Measurements from ENCODE around the gene SENP3. TPM values are rescaled to one million over a fixed set of nuclear protein-coding genes. Genes with fewer than 3 reads are reported as not detected.

Gene SENP3
- polyA plus RNA-seq, 3 donors, result 61.2 to 77.8 (median 73.5) TPM

DNA sequence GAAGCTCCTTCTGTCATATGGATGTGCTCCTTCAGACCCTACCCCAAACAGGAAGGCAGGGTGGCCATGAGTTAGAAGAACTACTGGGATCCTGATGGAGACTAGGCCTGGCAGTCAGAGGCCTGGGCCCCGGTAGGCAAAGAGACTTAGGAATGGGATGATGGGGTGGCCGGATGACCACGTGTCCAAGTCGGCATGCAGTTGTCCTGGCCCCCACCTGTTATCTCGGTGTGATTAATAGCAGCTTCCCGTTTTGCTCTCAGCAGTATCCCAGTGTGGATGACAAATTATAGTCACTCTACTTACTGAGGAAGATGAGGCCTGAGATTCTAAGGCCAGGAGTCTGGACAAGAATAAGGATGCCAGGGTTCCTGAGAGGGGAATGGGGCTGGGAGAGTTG, 11.4 kb upstream of the SENP3 start:
- DNase-seq, result no peak

DNA sequence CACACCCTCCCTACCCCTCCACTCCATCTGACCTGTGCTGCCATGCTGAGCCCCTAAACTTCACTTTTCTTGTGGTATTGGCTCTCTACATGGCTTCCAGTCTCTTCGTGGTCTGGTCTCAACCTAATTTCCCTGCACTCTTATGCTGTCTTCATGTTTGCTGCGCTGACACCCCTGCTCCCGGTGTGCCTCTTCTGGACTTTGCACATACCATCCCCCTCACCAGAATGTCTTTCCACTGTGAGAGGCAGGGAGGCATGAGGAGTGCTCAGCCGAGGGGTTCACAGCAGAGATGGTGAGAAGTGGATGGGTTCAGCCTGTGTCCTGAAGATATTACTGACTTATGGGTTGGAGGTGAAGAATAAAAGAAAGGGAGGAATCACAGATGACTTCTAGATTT, 10.3 kb upstream of the SENP3 start:
- DNase-seq, result no peak

DNA sequence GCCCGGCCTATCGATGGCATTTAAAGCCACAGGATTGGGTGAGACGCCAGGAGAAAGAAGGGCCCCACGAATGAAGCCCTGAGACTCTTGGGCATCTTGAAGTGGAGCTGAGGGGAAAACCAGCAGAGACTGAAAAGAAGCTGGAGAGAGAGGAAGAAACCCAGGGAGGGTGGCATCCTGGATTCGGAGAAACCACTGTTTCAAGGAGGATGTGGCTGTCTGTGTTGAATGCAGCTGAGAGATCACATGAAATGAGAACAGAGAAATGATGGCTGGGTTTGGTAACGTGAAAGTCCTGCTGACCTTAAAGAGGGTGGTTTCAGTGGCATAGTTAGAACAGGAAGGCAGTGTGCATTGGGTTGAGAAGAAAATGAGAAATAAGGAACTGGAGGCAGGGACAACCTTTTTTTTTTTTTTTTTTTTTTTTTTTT, 9.1 kb upstream of the SENP3 start:
- DNase-seq, result no peak

DNA sequence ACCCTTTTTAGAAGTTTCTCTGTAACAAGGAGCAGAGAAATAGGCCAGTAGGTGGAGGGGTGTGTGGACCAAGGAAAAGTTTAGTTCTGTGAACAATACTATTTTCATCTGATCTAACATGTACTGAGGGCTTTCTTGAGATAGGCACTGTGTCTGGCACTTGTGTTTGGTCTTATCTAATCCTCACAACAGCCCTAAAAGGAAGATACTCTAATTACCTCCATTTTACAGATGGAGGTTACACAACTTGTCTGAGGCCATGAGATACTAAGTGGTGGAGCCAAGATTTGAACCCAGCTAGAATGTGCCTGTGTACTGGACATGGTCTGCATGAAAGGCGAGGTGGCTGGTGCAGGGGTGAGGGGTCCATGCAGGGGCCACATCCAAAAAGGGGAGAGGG, 8.4 kb upstream of the SENP3 start:
- DNase-seq, result no peak

DNA sequence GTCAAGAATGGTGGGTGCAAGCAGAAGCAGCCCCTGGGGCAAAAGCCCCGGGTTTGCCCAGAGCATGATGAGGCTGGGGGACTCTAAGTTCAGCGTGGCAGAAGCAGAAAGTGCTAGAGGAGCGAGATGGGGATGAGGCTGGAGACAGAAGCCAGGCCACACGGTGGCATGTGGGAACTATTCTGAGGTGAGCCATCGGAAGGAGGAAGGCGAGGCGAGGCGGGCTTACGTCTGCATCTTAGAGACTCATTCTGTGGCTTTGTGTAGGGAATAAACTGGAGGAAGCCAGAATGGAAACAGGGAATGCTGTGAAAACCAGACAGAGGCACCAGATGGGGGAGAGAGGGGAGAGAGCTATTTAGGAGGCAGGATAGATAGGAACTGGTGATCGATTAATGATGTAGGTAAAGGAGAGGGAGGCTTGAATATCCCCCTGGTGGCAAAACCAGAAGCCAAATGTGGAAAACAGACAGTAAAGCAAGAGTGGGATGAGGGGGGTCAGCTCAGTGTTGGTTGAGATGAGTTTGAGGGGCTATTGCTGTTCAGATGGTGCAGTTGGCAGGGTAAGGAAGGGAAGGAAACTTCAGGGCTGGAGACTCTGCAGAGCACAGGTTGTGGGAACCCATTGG, 6.3 kb upstream of the SENP3 start:
- DNase-seq, result no peak

DNA sequence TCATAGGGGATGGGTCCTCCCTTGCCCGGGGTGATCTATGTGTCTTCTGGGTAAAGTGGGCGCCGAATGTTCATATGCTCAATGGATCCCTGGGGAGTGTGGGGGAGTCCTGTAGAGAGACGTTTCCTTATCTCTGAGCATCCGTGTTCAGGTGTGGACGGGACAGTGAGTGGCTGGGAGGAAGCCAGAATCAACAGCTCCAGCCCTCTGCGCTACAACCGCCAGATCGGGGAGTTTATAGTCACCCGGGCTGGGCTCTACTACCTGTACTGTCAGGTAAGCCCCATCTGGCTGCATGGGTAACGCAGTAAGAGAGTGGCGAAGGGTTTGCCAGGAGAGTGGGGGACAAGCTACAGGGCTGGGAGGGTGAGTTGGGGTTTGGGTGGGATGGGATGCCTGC, 5.1 kb upstream of the SENP3 start:
- no peak for DNase-seq

DNA sequence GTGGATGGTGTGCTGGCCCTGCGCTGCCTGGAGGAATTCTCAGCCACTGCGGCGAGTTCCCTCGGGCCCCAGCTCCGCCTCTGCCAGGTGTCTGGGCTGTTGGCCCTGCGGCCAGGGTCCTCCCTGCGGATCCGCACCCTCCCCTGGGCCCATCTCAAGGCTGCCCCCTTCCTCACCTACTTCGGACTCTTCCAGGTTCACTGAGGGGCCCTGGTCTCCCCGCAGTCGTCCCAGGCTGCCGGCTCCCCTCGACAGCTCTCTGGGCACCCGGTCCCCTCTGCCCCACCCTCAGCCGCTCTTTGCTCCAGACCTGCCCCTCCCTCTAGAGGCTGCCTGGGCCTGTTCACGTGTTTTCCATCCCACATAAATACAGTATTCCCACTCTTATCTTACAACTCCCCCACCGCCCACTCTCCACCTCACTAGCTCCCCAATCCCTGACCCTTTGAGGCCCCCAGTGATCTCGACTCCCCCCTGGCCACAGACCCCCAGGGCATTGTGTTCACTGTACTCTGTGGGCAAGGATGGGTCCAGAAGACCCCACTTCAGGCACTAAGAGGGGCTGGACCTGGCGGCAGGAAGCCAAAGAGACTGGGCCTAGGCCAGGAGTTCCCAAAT, 4.5 kb upstream of the SENP3 start:
- no peak for DNase-seq

DNA sequence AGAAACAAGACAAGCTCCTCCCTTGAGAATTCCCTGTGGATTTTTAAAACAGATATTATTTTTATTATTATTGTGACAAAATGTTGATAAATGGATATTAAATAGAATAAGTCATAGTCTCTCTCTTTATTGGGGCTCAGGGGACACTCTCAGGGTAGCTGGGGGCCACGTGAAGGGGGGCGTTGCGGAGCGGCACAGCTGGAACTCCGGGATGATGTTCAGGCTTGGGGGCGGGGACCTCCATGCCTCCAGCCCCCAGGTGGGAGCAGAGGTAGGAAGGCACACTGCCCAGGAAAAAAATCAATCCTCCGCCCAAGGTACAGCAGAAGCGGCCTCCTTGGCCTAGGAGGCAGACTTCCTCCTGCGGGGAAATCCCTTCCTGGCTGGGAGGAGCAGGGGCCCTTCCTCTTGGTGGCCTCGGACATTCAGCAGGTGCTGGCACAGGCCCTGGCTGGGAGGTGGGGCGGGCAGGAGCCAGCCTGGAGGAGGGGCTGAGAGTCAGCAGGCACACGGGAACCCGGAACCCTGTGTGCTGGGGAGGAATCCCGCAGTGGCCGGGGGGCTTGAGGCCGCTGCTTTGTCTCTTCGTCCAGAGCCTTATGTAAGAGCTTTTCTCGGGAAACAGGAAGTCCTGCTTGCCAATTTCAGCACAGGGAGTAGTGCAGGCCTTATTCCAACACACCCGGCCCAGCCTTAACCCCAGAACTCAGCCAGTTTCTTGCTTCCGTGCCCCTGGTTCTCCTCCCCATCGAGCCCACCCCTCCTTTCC, 3.8 kb upstream of the SENP3 start:
- DNase-seq, result peak; percentile 76

DNA sequence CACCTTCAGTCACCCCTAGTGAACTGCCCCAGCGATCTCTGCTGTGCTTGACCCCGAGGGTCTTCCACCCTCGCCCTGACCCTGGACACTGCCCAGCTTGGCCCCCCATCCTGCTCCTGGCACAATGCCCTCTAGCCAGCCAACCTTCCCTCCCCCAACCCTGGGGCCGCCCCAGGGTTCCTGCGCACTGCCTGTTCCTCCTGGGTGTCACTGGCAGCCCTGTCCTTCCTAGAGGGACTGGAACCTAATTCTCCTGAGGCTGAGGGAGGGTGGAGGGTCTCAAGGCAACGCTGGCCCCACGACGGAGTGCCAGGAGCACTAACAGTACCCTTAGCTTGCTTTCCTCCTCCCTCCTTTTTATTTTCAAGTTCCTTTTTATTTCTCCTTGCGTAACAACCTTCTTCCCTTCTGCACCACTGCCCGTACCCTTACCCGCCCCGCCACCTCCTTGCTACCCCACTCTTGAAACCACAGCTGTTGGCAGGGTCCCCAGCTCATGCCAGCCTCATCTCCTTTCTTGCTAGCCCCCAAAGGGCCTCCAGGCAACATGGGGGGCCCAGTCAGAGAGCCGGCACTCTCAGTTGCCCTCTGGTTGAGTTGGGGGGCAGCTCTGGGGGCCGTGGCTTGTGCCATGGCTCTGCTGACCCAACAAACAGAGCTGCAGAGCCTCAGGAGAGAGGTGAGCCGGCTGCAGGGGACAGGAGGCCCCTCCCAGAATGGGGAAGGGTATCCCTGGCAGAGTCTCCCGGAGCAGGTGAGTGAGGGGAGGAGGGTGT, 3.0 kb upstream of the SENP3 start, which contains the start of gene TNFSF13:
TNFSF13 (plus strand) TSS at position 207 of the 776 bp plus-strand sequence; CDS start at position 497, 290 bp downstream.
- no peak for DNase-seq

DNA sequence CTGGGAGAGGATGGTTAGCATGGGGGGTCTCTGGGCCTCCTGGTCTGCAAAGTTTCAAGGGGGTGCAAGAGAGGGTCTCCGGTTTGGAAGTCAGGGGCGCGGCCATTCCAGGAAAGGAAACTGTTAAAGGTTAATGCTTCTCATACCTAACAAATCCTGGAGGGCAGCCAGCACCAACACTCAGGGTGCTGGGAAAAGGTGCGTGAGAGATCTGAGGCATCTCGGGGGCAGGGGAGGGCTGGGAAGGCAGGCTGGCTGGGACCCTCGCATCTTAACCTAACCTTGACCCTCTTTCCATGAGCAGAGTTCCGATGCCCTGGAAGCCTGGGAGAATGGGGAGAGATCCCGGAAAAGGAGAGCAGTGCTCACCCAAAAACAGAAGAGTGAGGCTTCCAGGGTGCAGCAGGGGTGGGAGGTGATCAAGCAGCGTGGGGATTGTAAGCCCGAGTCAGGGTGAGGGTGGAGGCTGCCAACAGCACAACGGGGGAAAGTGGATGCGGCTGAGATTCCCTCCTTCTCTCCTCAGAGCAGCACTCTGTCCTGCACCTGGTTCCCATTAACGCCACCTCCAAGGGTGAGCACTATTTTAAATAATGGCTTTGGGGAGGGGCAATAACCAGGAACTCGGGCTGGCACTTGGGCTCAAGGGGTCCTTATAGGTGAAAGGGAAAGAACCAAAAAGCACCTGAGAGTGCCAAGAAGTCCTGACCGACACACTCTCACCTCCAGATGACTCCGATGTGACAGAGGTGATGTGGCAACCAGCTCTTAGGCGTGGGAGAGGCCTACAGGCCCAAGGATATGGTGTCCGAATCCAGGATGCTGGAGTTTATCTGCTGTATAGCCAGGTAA, 2.2 kb upstream of the SENP3 start:
- DNase-seq, result no peak

DNA sequence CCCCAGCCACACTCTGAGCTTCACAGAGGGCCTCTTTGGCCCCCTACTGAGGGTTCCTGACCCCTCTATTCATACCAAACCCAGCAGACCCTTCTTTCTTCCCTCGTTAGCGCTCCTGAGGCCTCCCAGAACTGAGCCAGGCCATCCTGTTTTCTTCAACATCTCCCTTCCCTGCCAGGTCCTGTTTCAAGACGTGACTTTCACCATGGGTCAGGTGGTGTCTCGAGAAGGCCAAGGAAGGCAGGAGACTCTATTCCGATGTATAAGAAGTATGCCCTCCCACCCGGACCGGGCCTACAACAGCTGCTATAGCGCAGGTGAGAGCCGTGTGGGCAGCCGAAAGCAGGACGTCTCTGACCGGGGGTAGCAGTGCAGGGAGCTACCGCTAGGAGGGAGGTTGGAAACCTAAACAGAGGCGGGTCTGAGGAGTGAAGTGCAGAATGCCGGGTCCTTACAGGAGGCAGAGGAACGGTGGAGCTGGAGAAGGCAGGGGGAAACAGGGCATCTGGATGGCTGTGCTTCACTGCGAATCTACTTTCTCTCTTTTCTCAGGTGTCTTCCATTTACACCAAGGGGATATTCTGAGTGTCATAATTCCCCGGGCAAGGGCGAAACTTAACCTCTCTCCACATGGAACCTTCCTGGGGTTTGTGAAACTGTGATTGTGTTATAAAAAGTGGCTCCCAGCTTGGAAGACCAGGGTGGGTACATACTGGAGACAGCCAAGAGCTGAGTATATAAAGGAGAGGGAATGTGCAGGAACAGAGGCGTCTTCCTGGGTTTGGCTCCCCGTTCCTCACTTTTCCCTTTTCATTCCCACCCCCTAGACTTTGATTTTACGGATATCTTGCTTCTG, 1.3 kb upstream of the SENP3 start:
- DNase-seq, result peak; percentile 74

DNA sequence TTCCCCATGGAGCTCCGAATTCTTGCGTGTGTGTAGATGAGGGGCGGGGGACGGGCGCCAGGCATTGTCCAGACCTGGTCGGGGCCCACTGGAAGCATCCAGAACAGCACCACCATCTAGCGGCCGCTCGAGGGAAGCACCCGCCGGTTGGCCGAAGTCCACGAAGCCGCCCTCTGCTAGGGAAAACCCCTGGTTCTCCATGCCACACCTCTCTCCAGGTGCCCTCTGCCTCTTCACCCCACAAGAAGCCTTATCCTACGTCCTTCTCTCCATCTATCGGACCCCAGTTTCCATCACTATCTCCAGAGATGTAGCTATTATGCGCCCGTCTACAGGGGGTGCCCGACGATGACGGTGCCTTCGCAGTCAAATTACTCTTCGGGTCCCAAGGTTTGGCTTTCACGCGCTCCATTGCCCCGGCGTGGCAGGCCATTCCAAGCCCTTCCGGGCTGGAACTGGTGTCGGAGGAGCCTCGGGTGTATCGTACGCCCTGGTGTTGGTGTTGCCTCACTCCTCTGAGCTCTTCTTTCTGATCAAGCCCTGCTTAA, 617 bp upstream of the SENP3 start:
- peak; percentile 87 for DNase-seq

DNA sequence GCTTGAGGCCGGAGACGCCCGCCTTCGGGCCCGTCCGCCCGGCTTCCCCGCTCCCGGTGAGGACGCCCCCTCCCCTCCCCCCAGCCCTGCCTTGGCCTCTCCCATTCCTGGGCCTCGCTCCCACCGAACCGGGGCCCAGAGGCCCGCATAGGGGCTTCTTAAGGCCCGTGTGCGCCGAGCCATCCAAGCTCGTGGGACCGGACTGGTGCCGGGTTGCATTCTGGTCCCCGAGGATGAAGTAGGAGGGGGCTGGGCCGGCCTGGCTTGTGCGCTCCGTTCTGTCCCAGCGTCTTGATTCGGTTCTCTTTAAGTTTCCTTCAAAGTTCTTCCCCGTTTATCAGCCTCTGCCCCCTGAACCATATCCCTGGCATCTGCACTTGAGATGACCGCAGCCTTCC, 488 bp downstream of the SENP3 start:
- no peak for DNase-seq

DNA sequence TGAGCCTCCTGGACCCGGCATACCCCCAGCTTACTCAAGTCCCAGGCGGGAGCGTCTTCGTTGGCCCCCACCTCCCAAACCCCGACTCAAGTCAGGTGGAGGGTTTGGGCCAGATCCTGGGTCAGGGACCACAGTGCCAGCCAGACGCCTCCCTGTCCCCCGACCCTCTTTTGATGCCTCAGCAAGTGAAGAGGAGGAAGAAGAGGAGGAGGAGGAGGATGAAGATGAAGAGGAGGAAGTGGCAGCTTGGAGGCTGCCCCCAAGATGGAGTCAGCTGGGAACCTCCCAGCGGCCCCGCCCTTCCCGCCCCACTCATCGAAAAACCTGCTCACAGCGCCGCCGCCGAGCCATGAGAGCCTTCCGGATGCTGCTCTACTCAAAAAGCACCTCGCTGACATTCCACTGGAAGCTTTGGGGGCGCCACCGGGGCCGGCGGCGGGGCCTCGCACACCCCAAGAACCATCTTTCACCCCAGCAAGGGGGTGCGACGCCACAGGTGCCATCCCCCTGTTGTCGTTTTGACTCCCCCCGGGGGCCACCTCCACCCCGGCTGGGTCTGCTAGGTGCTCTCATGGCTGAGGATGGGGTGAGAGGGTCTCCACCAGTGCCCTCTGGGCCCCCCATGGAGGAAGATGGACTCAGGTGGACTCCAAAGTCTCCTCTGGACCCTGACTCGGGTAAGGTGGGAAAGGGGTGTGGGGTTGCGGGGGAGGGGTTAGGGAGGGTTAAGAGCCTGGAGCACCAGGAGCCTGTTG, 1.6 kb downstream of the SENP3 start:
- no peak for DNase-seq

DNA sequence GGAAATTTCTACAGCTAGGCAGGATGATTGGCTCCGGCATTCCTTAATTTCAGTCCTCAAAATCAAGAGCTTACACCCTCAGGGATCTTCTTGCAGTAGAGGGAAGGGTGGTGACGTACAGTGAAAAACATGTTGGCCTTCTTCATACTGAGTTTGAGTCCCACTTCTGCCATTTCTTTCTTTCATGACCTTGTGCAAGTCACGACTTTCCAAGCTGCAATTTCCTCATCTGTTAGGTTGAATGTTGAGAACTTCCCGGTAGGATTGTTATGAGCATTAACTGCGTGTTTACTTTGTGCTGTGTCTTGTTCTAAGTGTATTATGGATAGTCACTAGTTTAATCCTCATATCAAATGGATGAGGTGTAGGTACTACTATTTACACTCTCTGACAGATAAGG, 7.9 kb downstream of the SENP3 start:
- no peak for DNase-seq

DNA sequence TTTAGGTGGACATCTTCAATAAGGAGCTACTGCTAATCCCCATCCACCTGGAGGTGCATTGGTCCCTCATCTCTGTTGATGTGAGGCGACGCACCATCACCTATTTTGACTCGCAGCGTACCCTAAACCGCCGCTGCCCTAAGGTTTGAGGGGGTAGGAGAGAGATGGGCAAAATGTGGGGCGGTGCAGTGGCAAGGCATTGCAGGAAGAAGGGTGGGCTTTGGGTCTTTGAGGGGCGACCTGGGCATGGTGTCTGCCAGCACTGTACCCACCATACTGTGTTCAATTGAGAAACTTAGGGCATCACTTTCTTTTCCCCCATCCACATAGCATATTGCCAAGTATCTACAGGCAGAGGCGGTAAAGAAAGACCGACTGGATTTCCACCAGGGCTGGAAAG, 8.6 kb downstream of the SENP3 start:
- DNase-seq, result no peak

DNA sequence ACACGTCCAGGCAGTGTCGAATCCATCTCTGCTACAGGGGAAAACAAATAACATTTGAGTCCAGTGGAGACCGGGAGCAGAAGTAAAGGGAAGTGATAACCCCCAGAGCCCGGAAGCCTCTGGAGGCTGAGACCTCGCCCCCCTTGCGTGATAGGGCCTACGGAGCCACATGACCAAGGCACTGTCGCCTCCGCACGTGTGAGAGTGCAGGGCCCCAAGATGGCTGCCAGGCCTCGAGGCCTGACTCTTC, 10.5 kb downstream of the SENP3 start:
- no peak for DNase-seq

DNA sequence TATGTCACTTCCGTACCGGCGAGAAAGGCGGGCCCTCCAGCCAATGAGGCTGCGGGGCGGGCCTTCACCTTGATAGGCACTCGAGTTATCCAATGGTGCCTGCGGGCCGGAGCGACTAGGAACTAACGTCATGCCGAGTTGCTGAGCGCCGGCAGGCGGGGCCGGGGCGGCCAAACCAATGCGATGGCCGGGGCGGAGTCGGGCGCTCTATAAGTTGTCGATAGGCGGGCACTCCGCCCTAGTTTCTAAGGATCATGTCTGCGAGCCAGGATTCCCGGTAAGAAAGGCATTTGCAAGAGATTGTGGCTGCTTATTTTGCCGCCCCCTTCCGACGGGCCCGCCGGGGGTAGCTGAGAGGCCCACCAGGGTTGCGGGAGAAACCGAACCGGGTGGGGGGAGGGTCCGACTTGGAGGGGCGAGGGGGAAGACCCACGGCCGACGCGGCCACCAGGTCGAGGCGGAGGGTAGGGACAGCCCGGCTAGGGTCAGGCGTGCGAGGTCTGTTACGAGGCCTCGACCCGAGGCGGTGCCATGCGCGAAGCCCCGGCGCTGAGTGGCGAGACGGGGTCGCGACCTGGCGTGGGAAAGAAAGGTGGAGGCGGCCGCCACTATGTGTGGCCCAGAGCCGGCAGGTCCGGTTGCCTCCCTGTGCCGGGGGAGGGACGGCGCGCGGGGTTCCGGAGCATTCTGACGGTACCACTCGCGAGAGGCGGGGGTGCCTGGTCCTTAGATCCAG, 11.0 kb downstream of the SENP3 start:
- DNase-seq, result peak; percentile 98
